Measurements from ENCODE around the gene ANGPTL7. TPM values are rescaled to one million over a fixed set of nuclear protein-coding genes. Genes with fewer than 3 reads are reported as not detected.
A peak's percentile ranks its signal among the peaks of the same experiment; 100 is the strongest.
"Not testable (repeated sequence)": the region's sequence is repeated elsewhere in the genome, so short reads cannot be mapped to it uniquely, and the experiment has no call there.

The ANGPTL7 gene
- total RNA-seq, 1 donor from 2014 or later, result not detected

DNA sequence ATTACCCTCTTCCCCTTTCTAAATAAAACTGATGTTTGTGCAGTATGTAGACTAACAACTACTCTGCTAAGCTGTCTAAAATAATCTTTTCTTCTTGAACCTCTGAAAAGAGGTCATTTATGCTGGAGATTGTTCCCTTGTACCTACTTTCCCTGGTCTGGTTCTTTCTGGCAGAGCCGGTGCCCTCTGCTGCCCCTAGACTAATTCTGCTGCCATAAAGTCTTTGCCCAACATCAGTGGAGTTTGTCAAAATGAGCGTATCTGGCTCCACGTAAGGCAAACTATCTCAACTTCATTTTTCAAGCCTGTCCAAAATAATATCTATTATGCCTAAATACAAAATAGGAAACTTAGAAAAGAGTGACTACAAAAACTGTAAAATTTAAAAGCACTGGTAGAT is 30.9 kb upstream of the ANGPTL7 start:
- Mint-ChIP-seq H3K4me3 (no peak overlapping the region), H3K9me3 (peaks cover 7% of the 10 kb centered on the region), H3K27me3 (ENCODE audit: low read depth) (no peaks in the 10 kb centered on the region), H3K4me1 (peaks cover 9% of the 10 kb centered on the region), H3K36me3 (peaks cover 44% of the 10 kb centered on the region), H3K27ac (peak overlapping the region; percentile 37)
- TF ChIP-seq, protein P1, sequence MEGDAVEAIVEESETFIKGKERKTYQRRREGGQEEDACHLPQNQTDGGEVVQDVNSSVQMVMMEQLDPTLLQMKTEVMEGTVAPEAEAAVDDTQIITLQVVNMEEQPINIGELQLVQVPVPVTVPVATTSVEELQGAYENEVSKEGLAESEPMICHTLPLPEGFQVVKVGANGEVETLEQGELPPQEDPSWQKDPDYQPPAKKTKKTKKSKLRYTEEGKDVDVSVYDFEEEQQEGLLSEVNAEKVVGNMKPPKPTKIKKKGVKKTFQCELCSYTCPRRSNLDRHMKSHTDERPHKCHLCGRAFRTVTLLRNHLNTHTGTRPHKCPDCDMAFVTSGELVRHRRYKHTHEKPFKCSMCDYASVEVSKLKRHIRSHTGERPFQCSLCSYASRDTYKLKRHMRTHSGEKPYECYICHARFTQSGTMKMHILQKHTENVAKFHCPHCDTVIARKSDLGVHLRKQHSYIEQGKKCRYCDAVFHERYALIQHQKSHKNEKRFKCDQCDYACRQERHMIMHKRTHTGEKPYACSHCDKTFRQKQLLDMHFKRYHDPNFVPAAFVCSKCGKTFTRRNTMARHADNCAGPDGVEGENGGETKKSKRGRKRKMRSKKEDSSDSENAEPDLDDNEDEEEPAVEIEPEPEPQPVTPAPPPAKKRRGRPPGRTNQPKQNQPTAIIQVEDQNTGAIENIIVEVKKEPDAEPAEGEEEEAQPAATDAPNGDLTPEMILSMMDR (IDR thresholded peaks at IDR 0.05; ENCODE audit: unreplicated experiment), result no peak
- no peak for DNase-seq (ENCODE audit: low spot score in 2 of 2, unreplicated experiment in 2 of 2)

GRCh38 chr1:11158720-11159321 is 30.3 kb upstream of the ANGPTL7 start:
- peaks cover 9% of the 10 kb centered on the region for H3K4me1 Mint-ChIP-seq
- no peaks in the 10 kb centered on the region for H3K27me3 Mint-ChIP-seq (ENCODE audit: low read depth)
- TF ChIP-seq, protein P1 (IDR thresholded peaks at IDR 0.05; ENCODE audit: unreplicated experiment), result no peak
- H3K36me3 Mint-ChIP-seq, result peaks cover 48% of the 10 kb centered on the region
- no peak overlapping the region for H3K27ac Mint-ChIP-seq
- peaks cover 7% of the 10 kb centered on the region for H3K9me3 Mint-ChIP-seq
- no peak for DNase-seq (ENCODE audit: low spot score in 2 of 2, unreplicated experiment in 2 of 2)
- H3K4me3 Mint-ChIP-seq, result no peak overlapping the region

DNA sequence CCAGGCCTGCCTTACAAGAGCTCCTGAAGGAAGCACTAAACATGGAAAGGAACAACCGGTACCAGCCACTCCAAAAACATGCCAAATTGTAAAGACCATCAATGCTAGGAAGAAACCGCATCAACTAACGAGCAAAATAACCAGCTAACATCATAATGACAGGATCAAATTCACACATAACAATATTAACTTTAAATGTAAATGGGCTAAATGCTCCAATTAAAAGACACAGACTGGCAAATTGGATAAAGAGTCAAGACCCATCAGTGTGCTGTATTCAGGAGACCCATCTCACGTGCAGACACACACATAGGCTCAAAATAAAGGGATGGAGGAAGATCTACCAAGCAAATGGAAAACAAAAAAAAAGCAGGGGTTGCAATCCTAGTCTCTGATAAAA is 26.4 kb upstream of the ANGPTL7 start:
- H3K4me3 Mint-ChIP-seq; DNase-seq (ENCODE audit: low spot score in 2 of 2, unreplicated experiment in 2 of 2); H3K9me3 Mint-ChIP-seq; H3K4me1 Mint-ChIP-seq; H3K27me3 Mint-ChIP-seq (ENCODE audit: low read depth); H3K27ac Mint-ChIP-seq: not testable (repeated sequence)
- H3K36me3 Mint-ChIP-seq, result peaks cover 62% of the 10 kb centered on the region

GRCh38 chr1:11166744-11167143 is 22.4 kb upstream of the ANGPTL7 start:
- not testable (repeated sequence) for DNase-seq (ENCODE audit: low spot score in 2 of 2, unreplicated experiment in 2 of 2); H3K27ac Mint-ChIP-seq; H3K4me1 Mint-ChIP-seq; H3K4me3 Mint-ChIP-seq; H3K9me3 Mint-ChIP-seq; H3K27me3 Mint-ChIP-seq (ENCODE audit: low read depth)
- H3K36me3 Mint-ChIP-seq, result peaks cover 46% of the 10 kb centered on the region

DNA sequence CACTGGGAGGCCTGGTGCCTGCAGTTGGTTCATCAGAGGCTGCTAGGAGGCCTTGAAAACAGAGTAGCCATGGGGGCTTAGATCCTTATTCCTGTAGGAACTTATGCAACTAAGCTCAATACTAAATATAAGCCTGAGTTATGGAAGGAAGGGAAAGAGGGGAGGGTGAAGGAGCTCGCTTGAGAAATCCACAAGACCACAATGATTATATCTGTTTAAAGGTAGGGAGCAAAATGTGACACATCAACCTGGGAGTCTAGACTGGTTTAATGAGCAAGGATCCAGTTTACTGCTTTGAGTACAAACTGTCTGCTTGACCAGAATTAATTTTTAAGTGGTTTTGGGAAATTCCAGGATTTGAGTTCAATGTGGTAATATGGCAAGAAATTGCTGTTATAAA is 20.4 kb upstream of the ANGPTL7 start:
- Mint-ChIP-seq H3K27ac (no peak overlapping the region), H3K9me3 (no peaks in the 10 kb centered on the region), H3K36me3 (peaks cover 27% of the 10 kb centered on the region), H3K4me3 (no peak overlapping the region), H3K4me1 (peaks cover 3% of the 10 kb centered on the region), H3K27me3 (ENCODE audit: low read depth) (no peaks in the 10 kb centered on the region)
- TF ChIP-seq, protein P1 (IDR thresholded peaks at IDR 0.05; ENCODE audit: unreplicated experiment), result no peak
- no peak for DNase-seq (ENCODE audit: low spot score in 2 of 2, unreplicated experiment in 2 of 2)

DNA sequence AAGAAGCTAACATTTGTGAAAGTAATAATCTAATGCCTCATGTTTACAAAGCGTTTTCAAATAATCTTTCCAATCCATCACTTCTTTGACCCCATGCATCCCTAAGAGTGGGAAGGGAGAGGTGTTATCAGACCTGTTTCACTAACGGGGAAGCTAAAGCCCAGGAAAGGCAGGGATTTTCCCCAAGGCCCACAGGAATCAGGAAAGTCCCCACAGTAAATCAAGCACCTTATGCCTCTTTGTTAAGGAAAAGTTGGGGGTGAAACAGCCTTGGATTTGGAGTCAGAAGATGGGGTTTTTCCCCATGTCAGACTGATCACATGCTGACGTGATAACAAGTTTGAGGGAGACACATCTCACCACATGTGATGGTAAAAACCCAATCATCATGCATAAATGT is 20.0 kb upstream of the ANGPTL7 start:
- Mint-ChIP-seq H3K4me3 (no peak overlapping the region), H3K9me3 (no peaks in the 10 kb centered on the region), H3K27me3 (ENCODE audit: low read depth) (no peaks in the 10 kb centered on the region), H3K27ac (no peak overlapping the region), H3K36me3 (peaks cover 24% of the 10 kb centered on the region), H3K4me1 (peaks cover 5% of the 10 kb centered on the region)
- TF ChIP-seq, protein P1 (IDR thresholded peaks at IDR 0.05; ENCODE audit: unreplicated experiment), result no peak
- DNase-seq (ENCODE audit: low spot score in 2 of 2, unreplicated experiment in 2 of 2), result no peak

DNA sequence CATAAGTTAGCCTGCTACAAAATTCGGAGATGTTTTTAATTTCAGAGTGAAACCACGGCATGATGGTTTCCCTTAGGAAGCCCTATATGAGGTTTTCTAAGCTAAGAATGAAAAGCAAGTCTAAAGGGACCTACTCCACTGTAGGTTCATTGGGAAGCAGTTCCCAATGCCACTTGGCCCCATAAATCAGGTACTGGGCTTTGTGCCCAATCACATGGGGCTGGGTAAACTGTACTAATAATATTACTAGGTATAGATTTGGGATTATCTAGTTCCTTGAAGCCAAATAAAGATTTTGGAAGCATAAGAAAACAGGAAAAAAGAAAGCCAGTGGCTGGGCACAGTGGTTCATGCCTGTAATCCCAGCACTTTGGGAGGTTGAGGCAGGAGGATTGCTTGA is 19.1 kb upstream of the ANGPTL7 start:
- DNase-seq (ENCODE audit: low spot score in 2 of 2, unreplicated experiment in 2 of 2), result no peak
- TF ChIP-seq, protein P1 (IDR thresholded peaks at IDR 0.05; ENCODE audit: unreplicated experiment), result no peak
- no peak overlapping the region for H3K4me3 Mint-ChIP-seq
- peaks cover 15% of the 10 kb centered on the region for H3K36me3 Mint-ChIP-seq
- peaks cover 7% of the 10 kb centered on the region for H3K4me1 Mint-ChIP-seq
- no peaks in the 10 kb centered on the region for H3K9me3 Mint-ChIP-seq
- no peaks in the 10 kb centered on the region for H3K27me3 Mint-ChIP-seq (ENCODE audit: low read depth)
- H3K27ac Mint-ChIP-seq, result no peak overlapping the region

All from mesothelial cell of epicardium (in vitro differentiated cells).